GM18519 (cell line): Measurements from ENCODE around the gene GHRHR.

ENCODE experiments used
- ATAC-seq: cut with Tn5 transposase; IDR thresholded peaks from one replicate; pipeline ENCODE4 v1.9.1; 2021; ENCODE audit warnings: mild to moderate bottlenecking, moderate library complexity; ENCODE audit not compliant: unreplicated experiment, low FRiP score

The GHRHR gene

GRCh38 chr7:31000161-31000693 lies 36.5 kb downstream of the GHRHR start:
- no peak for ATAC-seq

GRCh38 chr7:31000779-31001178 lies 37.0 kb downstream of the GHRHR start:
- ATAC-seq: no peak

GRCh38 chr7:31002256-31002655 lies 38.5 kb downstream of the GHRHR start:
- no peak for ATAC-seq

GRCh38 chr7:31003097-31003496 lies 39.3 kb downstream of the GHRHR start:
- no peak for ATAC-seq

GRCh38 chr7:31003721-31004120 lies 40.0 kb downstream of the GHRHR start:
- ATAC-seq: no peak

GRCh38 chr7:31004393-31004792 lies 40.6 kb downstream of the GHRHR start:
- no peak for ATAC-seq

- no peak for ATAC-seq
Observed at GRCh38 chr7:31006857-31007256, 43.1 kb downstream of the GHRHR start.

GRCh38 chr7:31007634-31008033 lies 43.9 kb downstream of the GHRHR start:
- no peak for ATAC-seq

- no peak for ATAC-seq
Observed at GRCh38 chr7:31014826-31015225, 51.1 kb downstream of the GHRHR start.

- no peak for ATAC-seq
Observed at GRCh38 chr7:31017032-31017675, 53.4 kb downstream of the GHRHR start.

GRCh38 chr7:31017721-31018120 lies 54.0 kb downstream of the GHRHR start:
- ATAC-seq: no peak

- no peak for ATAC-seq
Observed at GRCh38 chr7:31019509-31019908, 55.8 kb downstream of the GHRHR start.

- ATAC-seq: no peak
Observed at GRCh38 chr7:31020161-31020560, 56.4 kb downstream of the GHRHR start.

GRCh38 chr7:31020652-31021051 lies 56.9 kb downstream of the GHRHR start:
- no peak for ATAC-seq

- no peak for ATAC-seq
Observed at GRCh38 chr7:31022117-31022516, 58.4 kb downstream of the GHRHR start.

- no peak for ATAC-seq
Observed at GRCh38 chr7:31022726-31023125, 59.0 kb downstream of the GHRHR start.

GRCh38 chr7:31023877-31024276 lies 60.1 kb downstream of the GHRHR start:
- ATAC-seq: no peak

GRCh38 chr7:31027161-31027965 lies 63.6 kb downstream of the GHRHR start:
- ATAC-seq: no peak

- ATAC-seq: no peak
Observed at GRCh38 chr7:31028006-31028405, 64.3 kb downstream of the GHRHR start.

- ATAC-seq: no peak
Observed at GRCh38 chr7:31028417-31028992, 64.8 kb downstream of the GHRHR start.
